GM19193 (cell line): ENCODE results near the gene ADM2.
A peak's percentile ranks its signal among the peaks of the same experiment; 100 is the strongest.

Experiments
- POLR2A ChIP-seq: IDR thresholded peaks from 4 replicates; pipeline ENCODE4 v1.6.1; 2011; ENCODE audit not compliant: insufficient read depth, insufficient read length; ENCODE audit errors: extremely low read depth

ADM2 gene

DNA sequence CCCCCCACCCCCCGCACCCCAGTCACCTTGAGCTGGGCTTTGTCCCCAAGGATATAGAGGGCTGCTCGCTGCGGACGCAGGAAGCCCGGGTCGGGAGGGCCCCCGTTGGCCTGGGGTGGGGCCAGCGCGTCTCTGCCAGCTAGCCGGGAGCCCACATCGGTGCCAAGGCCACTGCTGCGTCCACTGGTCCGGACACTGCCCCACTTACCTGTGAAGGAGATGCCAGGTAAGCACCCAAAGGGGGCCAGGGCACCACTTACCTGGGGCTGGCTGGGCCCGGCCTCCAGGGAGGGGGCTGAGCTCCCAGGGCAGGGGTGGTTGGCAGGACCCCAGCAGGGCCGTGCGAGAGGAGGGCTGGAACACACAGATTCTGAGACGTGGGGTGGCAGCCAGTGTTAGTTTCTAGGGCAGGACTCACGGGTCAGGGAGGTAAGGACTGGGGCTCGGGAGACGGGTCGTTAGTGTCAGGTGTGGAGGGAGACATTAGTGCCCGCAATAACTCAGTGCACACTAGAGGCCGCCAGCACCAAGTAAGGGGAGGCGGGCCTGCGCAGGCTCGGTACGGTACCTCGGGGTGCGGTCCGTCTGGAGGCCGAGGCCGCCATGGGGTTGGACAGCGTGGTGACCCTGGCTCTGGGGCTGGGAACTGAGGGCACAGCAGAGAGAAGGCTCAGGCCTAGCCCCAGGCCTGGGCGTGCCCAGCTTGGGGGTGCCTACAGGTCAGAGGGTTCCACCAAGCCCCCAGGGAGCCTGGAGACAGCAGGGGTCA is 24.7 kb upstream of the ADM2 start:
- TF ChIP-seq POLR2A: no peak

DNA sequence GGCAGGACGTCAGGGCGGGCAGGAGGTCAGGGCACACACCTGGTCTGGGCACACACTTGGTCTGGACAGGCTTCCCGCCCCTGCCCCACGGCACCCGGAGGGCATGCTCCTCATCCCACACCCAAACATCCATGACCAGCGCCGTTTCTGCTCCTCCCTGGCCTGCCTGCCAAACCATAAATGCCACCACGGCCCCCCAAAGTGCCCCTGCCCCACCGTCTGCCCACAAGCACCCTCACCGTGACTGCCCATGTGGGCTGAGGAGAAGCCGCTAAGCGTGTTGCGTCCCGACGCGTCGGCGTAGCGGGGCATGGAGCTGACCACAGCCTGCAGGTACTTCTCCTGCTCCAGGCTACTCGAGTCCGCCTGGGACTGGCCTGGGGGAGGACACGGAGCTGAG is 22.3 kb upstream of the ADM2 start:
- TF ChIP-seq POLR2A: no peak

DNA sequence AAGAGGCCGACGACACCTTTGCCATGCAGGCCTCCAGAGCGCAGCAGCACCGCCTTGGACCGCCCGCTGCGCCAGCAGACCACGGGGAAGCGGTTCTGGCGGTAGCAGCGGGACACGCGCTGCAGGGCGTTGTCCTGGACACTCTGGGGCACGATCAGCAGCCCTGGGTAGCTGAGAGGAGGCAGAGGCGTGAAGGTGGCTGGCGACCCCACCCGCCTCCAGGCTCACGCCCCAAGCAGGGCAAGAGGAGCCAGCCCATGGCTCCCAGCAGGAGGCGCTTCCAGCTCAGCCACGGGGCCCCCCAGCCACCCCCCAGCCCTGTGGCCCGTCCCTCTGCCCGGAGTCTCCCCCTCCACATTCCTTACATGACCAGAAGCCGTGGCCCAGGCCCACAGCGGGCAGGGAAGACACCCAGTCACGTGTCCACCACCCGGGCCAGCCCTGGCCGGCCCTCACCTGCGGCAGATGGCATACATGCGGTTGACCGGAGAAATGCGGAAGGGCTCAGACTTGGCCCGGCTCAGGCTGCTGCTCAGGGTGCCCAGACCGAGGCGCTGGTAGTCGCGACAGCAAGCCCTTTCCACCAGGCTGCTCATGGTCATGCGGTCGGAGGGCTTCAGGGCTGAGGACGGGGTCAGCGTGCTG is 21.7 kb upstream of the ADM2 start:
- no peak for TF ChIP-seq POLR2A

DNA sequence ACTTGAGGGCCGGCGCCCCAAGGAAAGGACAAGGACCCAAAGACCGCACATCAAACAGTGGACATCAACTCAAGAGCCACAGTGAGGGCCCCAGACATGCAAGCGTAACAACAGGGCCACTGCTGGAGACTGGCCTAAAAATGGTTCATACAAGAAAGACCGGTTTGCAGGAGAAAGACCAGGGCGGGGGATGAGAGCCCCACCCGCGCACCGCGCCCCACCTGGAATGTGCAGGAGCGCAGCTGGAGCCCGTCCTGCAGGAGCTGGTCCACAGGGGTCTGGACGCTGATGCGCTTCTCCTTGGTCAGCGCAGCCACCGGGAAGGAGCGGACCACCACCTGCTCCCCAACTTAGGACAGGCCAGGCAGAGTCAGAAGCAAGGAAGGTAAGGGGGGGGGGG is 20.4 kb upstream of the ADM2 start:
- TF ChIP-seq POLR2A: no peak

DNA sequence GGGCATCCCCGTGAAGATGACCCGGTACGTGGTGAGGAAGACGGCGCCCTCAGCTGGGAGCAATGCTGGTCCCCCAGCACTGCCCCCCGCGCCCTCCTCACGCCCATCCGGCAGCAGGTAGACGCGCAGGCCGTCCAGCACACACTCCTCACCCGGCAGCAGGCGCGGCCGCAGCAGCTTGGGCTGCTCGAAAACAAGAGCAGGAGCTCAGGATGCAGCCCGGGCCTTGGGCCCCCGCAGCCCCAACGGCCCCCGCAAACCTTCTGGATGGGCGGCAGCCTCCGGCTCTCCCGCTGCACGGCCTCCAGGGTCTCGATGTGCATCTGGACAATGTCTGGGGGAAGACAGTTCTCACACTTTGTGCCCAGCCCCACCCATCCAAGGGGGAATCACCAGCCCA is 19.8 kb upstream of the ADM2 start:
- no peak for TF ChIP-seq POLR2A

DNA sequence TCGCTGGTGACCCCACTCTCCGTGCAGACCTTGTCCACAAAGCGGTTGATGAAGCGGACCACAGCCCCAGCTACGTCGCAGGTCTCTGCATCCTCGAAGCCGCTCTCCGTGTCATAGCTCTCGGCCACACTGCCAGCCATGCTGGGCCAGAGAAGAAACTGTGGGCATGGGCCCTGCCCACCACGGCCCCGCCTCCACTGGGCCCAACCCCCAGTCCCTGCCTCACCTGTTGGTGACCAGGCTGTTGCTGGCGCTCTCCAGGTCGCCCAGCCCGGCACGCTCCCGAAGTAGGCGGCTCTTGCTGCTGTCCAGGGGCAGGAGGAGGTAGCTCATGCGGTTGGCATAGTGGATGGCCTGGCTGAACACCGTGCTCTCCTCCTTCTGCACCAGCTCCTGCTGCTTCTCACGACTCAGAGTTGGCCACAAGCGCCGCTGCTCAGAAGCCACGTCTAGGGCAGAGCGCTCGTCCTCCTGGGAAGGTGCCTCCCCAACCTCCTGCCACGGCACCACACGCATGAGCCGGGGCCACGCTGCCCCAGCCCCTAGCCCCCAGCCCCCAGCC is 19.3 kb upstream of the ADM2 start:
- TF ChIP-seq POLR2A: no peak

DNA sequence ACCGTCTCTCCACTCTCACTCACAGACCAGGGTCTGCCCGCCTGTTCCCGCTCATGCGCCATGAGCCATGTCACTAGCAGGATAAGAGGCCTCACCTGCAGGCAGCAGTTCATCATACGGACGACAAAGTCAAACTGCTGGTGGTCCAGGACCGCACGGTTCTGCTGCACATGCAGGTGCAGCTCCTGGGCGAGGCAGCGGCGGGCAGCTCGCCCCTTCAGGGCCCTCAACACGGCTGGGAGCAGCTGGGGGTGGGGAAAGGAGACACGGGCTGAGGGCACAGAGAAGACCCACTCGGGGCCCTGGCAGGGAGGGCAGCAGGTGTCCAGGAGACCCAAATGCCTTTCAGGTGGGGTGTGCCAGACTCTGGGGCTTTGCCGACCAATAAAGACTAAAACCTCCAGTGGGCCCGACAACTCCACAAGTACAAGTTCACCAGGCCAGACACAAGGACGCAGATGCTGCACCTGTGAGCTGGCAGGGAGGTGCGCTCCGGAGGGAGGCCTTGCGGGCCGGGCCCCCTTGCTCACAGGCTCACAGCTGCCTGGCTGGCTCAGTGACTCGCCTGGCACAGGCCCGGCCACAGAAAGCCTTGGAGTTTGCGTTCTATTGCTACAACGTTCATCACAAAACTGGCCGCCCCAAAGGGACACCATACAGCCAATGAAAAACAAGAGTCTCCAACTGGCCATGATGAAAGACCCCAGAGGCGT is 18.0 kb upstream of the ADM2 start:
- TF ChIP-seq POLR2A: no peak

DNA sequence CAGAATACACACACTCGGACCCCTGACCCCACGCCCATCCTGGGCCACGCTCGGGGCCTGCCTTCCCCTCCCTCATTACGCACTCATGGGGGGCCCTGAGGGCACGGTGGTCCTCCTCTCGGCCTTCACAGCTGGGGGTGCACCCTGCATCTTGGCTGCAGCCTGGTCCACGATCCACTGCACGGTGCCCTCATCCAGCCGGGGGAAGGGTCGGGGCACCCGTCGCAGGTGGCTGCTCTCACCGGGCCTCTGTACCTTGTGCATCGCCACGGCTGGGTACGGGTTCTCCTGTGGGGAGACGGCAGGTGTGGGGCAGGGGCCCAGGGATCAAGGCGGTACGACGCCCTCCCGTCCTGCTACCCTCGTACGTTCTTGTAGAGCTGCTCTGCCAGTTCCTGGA is 16.9 kb upstream of the ADM2 start:
- TF ChIP-seq POLR2A: no peak

DNA sequence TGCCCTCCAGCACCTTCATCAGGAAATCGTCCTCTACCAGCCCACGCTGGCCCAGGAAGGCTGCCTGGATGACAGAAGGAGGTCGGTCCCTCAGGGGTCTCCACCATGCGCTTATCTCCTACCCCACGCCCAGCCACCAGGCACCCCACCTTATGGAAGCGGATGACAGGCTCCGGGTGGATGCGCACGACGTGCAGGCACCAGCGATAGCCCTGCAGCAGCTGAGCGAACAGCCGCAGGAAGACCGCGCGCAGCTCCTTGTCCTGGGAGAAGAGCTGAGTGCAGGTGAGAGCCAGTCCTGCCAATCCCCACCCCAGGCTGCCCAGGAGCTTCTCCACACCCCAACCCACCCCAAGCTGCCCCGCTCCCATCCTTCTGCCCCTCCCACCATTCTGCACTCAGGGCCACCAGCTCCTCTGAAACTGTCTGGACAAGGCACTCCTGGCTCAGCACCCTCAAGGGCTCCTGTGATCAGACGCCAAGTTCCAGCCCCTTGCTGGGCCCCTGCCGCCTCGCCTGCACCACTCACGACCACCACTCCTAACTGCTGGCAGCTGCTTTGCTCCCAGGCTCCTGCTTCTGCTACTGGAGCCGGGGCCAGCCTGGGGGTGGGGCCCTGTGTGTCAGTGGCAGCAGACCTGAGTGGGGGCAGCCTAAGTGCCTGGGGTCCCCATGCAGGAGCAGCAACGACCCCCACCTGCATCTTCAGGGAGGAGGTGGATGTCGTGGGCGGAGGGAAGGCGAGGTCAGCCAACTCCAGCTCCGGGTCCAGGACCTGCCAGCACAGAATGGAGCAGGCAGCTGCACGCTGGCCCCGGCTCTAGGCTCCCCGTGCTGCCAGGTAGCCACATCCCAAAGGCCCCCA is 16.0 kb upstream of the ADM2 start:
- no peak for TF ChIP-seq POLR2A

DNA sequence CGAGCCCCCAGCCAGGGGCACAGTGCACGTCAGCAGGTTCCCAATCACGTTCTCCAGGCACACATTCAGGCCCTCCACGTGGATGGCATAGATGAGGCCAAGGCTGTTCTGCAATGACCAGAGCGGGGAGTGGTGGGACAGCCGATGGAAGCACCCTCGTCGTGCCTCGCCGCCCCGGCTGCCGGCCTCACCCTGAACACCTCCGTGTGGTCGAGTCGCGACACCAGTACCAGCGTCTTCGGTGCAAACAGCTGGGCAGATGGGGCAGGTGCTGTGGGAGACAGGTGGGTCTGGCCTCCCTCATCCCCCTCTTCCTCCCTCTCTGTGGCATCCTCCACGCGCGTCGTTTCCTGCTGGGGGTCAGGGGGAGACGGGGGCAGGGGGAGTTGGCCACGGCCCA is 14.0 kb upstream of the ADM2 start:
- no peak for TF ChIP-seq POLR2A

DNA sequence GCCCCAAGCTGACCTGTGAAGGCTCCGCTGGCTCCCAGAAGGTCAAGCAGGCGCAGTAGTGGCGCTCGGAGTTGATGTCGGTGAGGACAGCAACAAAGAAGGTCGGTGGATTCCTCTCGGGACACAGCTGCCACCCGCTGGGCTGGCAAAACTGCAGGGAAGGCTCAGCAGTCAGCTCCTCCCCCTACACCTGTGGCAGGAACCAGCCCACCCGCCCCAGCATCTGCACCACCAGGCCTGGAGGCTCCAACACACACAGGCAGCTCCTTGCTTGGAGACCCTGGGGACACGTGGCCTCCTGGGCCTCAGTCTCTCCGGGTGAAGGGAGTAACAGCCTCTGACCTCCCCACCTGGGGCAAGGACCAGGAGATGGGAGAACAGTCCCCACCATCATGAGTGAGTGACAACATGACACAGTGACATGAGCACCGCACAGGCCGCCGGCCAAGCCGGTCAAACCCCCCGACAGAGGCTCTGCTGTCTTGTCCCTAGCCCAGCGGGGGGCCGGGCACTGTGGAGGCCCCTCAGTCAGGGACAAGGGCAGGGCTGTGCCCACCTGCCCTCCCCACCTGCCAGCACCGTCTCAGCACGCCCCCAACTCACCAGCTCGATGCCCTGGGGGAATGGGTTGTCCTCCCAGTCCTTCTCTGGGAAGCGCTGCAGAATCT is 13.4 kb upstream of the ADM2 start:
- no peak for TF ChIP-seq POLR2A

DNA sequence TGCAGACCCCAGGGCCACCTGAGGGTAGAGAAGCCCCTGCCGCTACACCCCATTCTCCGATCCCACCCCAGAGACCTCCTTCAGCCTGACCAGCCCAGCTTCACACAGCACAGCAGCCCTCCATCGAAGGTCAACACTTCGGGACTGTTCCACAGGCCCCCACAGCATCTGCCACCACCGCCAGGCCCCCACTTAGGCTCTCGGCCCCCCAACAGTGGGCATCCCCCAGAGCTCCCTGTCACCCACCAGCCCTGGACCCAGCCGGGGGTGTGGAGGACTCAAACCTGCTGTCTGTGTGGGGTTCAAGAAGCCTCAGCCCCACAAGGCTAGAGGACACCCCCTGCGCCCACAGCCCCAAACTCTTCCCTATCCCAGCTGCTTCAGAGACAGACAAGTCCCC is 12.7 kb upstream of the ADM2 start:
- TF ChIP-seq POLR2A: no peak

DNA sequence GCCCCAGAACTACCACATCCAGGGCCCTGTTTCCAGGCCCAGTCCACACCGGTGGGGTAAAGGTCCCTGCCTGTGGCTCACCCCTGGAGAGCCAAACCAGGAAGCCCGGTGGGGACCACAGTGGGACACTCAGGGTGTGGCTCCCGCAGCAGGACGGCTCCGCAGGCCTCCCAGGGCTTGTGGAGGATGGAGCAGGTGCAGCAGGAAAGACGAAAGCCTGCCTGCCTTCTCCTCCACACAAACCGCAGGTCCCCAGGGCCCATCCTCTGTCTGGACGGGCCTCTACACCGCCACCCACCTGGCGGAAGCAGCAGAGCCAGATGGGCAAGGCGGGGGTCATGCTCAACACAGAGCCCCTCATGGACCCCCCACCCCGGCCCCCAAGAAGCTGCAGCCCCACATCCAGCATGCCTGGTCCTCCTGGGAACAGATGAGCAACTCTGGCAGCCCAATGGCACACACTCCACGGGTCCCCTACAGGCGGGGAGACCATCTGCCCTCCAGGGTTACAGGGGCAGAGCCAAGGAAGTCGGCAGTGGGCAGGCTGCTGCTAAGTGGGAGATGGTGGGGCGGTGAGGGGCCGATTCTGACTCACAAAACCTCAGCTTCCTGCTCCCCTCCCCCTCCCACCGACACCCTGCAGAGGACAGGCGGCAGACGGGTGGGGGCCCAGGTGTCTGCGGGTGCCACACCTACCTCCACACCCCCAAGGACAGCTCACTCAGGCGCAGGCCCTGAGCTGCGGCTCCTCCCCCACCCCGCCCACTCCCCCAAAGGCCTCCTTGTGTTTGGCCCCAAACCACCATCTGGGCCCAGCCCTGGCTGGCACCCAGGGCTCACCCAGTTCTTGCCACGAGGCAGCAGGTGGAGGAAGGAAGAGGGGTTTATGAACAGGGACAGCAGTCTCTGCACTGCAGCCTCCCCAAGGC is 11.7 kb upstream of the ADM2 start:
- peak; percentile 61 for TF ChIP-seq POLR2A
